CD4-positive, alpha-beta T cell (primary cell): Measurements from ENCODE around the gene RBM8A. TPM values are rescaled to one million over a fixed set of nuclear protein-coding genes. Genes with fewer than 3 reads are reported as not detected.

Experiments
- ATAC-seq: fragments of 200-7000 bp; cut with Tn5 transposase; one replicate; pipeline ENCODE4 v1.10.0; 2022; ENCODE audit warnings: mild to moderate bottlenecking; ENCODE audit not compliant: poor library complexity
- CTCF ChIA-PET: fragments of 350-600 bp; sonication (Branson Sonifier 250); formaldehyde crosslinking; loops from one replicate; lab custom pipeline; 2021; ENCODE audit warnings: antibody characterized with exemption, inconsistent platforms; lab: Charles Lee
- POLR2A ChIA-PET: fragments of 350-600 bp; sonication (Branson Sonifier 250); formaldehyde crosslinking; loops from one replicate; lab custom pipeline; 2021; ENCODE audit warnings: antibody characterized with exemption, inconsistent platforms; lab: Charles Lee
- DNase-seq, 14 experiments: peaks; one replicate each; pipeline ENCODE4 v3.0.0-alpha.2; 2013 to 2020; ENCODE audit warnings: mixed read lengths in 2 of 14
- H3K27ac ChIP-seq, 2 donors: one replicate each; pipeline versions ENCODE4 v1.5.1 to v1.7.0; 2013; ENCODE audit warnings: low read length in 2 of 2, low read depth in 1 of 2, mild to moderate bottlenecking in 1 of 2
- H3K27me3 ChIP-seq, 2 experiments: 1 replicate in 1 of 2; 2 replicates in 1 of 2; pipeline versions ENCODE4 v1.6.1 to v1.7.0; 2013; ENCODE audit warnings: low read length in 2 of 2, control low read depth in 1 of 2, mild to moderate bottlenecking in 1 of 2, moderate library complexity in 1 of 2; ENCODE audit not compliant: insufficient read depth in 2 of 2, control insufficient read depth in 1 of 2
- H3K36me3 ChIP-seq: one replicate; pipeline ENCODE4 v1.6.1; 2013; ENCODE audit warnings: low read length, control low read depth; ENCODE audit not compliant: insufficient read depth
- H3K4me1 ChIP-seq: one replicate; pipeline ENCODE4 v1.6.1; 2013; ENCODE audit warnings: low read length, control low read depth; ENCODE audit not compliant: insufficient read depth
- H3K4me3 ChIP-seq: one replicate; pipeline ENCODE4 v1.5.1; 2013; ENCODE audit warnings: mild to moderate bottlenecking, low read length, moderate library complexity
- H3K9me3 ChIP-seq, 2 experiments: 1 replicate in 1 of 2; 2 replicates in 1 of 2; pipeline versions ENCODE4 v1.6.1 to v1.7.0; 2013; ENCODE audit warnings: low read length in 2 of 2, mild to moderate bottlenecking in 2 of 2, control low read depth in 1 of 2, moderate library complexity in 1 of 2; ENCODE audit not compliant: control insufficient read depth in 1 of 2, insufficient read depth in 1 of 2
- H3K27ac Mint-ChIP-seq: one replicate; pipeline ENCODE4 v1.8.0; 2020; ENCODE audit warnings: mixed read lengths
- H3K27me3 Mint-ChIP-seq: one replicate; pipeline ENCODE4 v1.8.0; 2021; ENCODE audit warnings: mixed read lengths
- H3K36me3 Mint-ChIP-seq: one replicate; pipeline ENCODE4 v1.8.0; 2021; ENCODE audit warnings: low read depth, mixed read lengths
- H3K4me1 Mint-ChIP-seq: one replicate; pipeline ENCODE4 v1.8.0; 2021; ENCODE audit warnings: low read depth, mixed read lengths
- H3K4me3 Mint-ChIP-seq: one replicate; pipeline ENCODE4 v1.8.0; 2020; ENCODE audit warnings: mild to moderate bottlenecking, mixed read lengths
- H3K9me3 Mint-ChIP-seq: one replicate; pipeline ENCODE4 v1.8.0; 2020; ENCODE audit warnings: mixed read lengths
- intact Hi-C, 2 experiments: fragments of 100-400 bp; cut with DNase I in 1 of 2; cut with micrococcal nuclease in 1 of 2; formaldehyde crosslinking; loops; one replicate each; pipeline versions ENCODE4 v1.15.1 to v1.9.0; 2023 to 2025; cut with DNase I, micrococcal nuclease
- total RNA-seq, 174 experiments: library from RNA in 2 of 174; stranded (reverse) in 2 of 174; gene quantifications; one replicate each; pipeline ENCODE4 v1.2.3 and lab custom pipeline; 2021 to 2026
- TF ChIP-seq, protein P1 (sequence below): fragments of 200-600 bp; IDR thresholded peaks from one replicate; pipeline ENCODE4 v1.8.0; 2022; ENCODE audit warnings: antibody characterized with exemption, mild to moderate bottlenecking

RBM8A gene
- total RNA-seq, 2 experiments from 2014 or later = 126 to 134 TPM

DNA sequence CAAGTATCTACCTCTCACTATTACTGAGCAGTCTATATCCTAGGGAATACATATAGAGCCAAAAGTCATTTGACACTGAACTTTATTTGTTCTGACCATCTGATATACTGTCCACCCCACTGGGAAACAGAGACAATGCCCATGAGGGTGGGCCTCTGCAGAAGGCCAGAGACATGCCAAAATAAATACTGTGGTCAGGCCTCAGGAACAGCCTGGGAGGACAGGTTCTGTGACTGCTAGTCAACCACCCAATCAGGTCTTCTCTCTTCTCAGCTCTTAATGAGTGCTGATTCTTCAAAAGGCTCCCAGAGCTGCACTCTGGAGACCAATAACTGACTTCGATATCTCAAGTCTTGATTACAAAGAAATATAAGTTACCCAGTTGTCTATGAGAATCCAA, 36.1 kb downstream of the RBM8A start:
- H3K27me3 Mint-ChIP-seq = no peaks in the 10 kb centered on the region
- CTCF ChIA-PET = interaction anchor here (0.6 to 2.3 kb wide), 14 partner anchors 9 to 129 kb away, joined by 3 to 15 read pairs (median 4); partner anchors contain the start of genes ANKRD34A, LIX1L, PIAS3 and POLR3GL

DNA sequence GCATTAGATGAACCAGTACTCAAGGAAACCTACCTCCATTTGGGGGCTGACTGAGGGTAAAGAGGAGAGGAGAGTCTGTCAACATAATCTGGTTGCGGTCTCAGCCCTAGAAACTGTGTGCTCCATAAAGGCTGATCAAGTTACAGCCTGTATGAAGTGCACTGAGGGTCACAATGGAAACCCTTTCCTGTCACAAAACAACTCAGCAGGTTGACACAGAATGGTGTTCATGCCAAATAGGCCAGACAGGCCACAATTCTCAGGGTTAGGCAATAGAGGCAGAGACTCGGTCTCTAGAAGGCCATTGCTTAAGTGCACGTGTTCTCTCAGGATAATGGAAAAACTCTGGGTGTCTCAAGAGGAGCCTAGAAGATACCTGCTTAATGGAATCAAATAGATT, 37.6 kb downstream of the RBM8A start:
- H3K36me3 ChIP-seq = no peaks in the 10 kb centered on the region
- Mint-ChIP-seq H3K4me1 (peaks cover 17% of the 10 kb centered on the region), H3K9me3 (no peaks in the 10 kb centered on the region), H3K27ac (no peak overlapping the region), H3K4me3 (no peak overlapping the region), H3K36me3 (no peaks in the 10 kb centered on the region), H3K27me3 (peaks cover 2% of the 10 kb centered on the region)
- no peak for ATAC-seq
- H3K4me1 ChIP-seq = peaks cover 17% of the 10 kb centered on the region
- intact Hi-C loops = no loop called here
- POLR2A ChIA-PET = no interaction called here
- no peak overlapping the region for H3K27ac ChIP-seq
- TF ChIP-seq, protein P1, sequence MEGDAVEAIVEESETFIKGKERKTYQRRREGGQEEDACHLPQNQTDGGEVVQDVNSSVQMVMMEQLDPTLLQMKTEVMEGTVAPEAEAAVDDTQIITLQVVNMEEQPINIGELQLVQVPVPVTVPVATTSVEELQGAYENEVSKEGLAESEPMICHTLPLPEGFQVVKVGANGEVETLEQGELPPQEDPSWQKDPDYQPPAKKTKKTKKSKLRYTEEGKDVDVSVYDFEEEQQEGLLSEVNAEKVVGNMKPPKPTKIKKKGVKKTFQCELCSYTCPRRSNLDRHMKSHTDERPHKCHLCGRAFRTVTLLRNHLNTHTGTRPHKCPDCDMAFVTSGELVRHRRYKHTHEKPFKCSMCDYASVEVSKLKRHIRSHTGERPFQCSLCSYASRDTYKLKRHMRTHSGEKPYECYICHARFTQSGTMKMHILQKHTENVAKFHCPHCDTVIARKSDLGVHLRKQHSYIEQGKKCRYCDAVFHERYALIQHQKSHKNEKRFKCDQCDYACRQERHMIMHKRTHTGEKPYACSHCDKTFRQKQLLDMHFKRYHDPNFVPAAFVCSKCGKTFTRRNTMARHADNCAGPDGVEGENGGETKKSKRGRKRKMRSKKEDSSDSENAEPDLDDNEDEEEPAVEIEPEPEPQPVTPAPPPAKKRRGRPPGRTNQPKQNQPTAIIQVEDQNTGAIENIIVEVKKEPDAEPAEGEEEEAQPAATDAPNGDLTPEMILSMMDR = no peak
- no peak overlapping the region for H3K4me3 ChIP-seq
- H3K27me3 ChIP-seq = peaks cover 3 to 4% of the 10 kb centered on the region in 2 experiments
- no peak for DNase-seq
- CTCF ChIA-PET = no interaction called here
- H3K9me3 ChIP-seq = no peaks in the 10 kb centered on the region

More for the DNA sequence above, 36.1 kb downstream of the RBM8A start:
- Histone ChIP-seq H3K36me3 (no peaks in the 10 kb centered on the region), H3K4me1 (peaks cover 4% of the 10 kb centered on the region), H3K4me3 (no peak overlapping the region), H3K27me3 (no peaks in the 10 kb centered on the region), H3K9me3 (no peaks in the 10 kb centered on the region), H3K27ac (no peak overlapping the region)
- ATAC-seq (no peak), DNase-seq (no peak)
- H3K4me3 Mint-ChIP-seq = no peak overlapping the region
- H3K36me3 Mint-ChIP-seq = no peaks in the 10 kb centered on the region
- POLR2A ChIA-PET = interaction anchor here (0.9 to 1.5 kb wide), 5 partner anchors 36 to 147 kb away, joined by 3 to 6 read pairs (median 3); partner anchors contain the start of genes ANKRD34A, POLR3GL and RBM8A
- intact Hi-C loops = loop anchor here in 1 of 2 experiments (1.0 kb wide), 1 partner anchor 122 kb away; no protein-coding TSS in a partner anchor
- H3K4me1 Mint-ChIP-seq = peaks cover 3% of the 10 kb centered on the region
- no peak overlapping the region for H3K27ac Mint-ChIP-seq
- H3K9me3 Mint-ChIP-seq = no peaks in the 10 kb centered on the region
- TF ChIP-seq, protein P1 = no peak

DNA sequence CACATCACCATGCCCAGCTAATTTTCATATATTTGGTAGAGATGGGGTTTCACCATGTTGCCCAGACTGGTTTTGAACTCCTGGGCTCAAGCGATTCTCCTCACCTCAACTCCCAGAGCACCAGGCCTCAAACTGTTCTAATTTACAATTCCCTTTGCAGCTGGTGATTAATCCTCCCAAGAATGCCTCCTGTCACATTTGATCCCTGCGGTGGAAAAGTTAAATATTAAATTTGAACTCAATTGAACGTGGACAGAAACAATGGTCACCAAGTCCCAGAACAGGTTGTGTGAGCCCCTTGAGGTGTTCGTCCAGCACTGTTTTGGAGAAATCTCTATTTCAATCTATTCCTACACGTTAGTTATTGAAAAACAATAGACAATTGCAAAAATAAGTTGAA, 39.7 kb downstream of the RBM8A start:
- Mint-ChIP-seq H3K27ac (no peak overlapping the region), H3K27me3 (peaks cover 17% of the 10 kb centered on the region), H3K9me3 (no peaks in the 10 kb centered on the region), H3K36me3 (no peaks in the 10 kb centered on the region), H3K4me3 (peak overlapping the region; percentile 46), H3K4me1 (peaks cover 20% of the 10 kb centered on the region)
- H3K4me1 ChIP-seq = peaks cover 17% of the 10 kb centered on the region
- ChIA-PET POLR2A (no interaction called here), CTCF (no interaction called here)
- H3K27me3 ChIP-seq = peaks cover 14 to 22% of the 10 kb centered on the region in 2 experiments
- H3K9me3 ChIP-seq = no peaks in the 10 kb centered on the region
- H3K4me3 ChIP-seq = no peak overlapping the region
- intact Hi-C loops = loop anchor here in 1 of 2 experiments (2.0 kb wide), 1 partner anchor 29 kb away; no protein-coding TSS in a partner anchor
- DNase-seq (no peak), ATAC-seq (no peak)
- TF ChIP-seq, protein P1 = no peak
- H3K36me3 ChIP-seq = no peaks in the 10 kb centered on the region
- H3K27ac ChIP-seq = no peak overlapping the region
